PC-9 (cell line): Measurements from ENCODE around the gene AKAP6. TPM values are rescaled to one million over a fixed set of nuclear protein-coding genes. Genes with fewer than 3 reads are reported as not detected.

Source experiments
- BruUV-seq: library from RNA; stranded (reverse); fragments of 400-500 nt; replicated peaks from 2 replicates; lab custom pipeline; 2021; lab: Mats Ljungman, UMichigan
- CTCF ChIA-PET: fragments of 300-600 bp; sonication (Branson Sonifier 250); formaldehyde crosslinking; loops from one replicate; lab custom pipeline; 2022; ENCODE audit warnings: antibody characterized with exemption; lab: Charles Lee
- POLR2A ChIA-PET: fragments of 300-600 bp; sonication (Branson Sonifier 250); formaldehyde crosslinking; loops from one replicate; lab custom pipeline; 2022; ENCODE audit warnings: antibody characterized with exemption; ENCODE audit not compliant: unreplicated experiment; lab: Charles Lee
- DNase-seq, 2 experiments: peaks; one replicate each; pipeline versions ENCODE4 v3.0.0 to v3.0.0-alpha.2; 2015 to 2022; ENCODE audit warnings: mixed read lengths in 1 of 2
- H2AFZ ChIP-seq: fragments of 200-600 bp; sonication (generic); 2 replicates; pipeline ENCODE4 v1.8.1; 2017; ENCODE audit warnings: antibody characterized with exemption
- H3F3A ChIP-seq: fragments of 200-600 bp; sonication (generic); 2 replicates; pipeline ENCODE4 v1.8.1; 2017; ENCODE audit warnings: antibody characterized with exemption, mild to moderate bottlenecking, low read depth; ENCODE audit not compliant: insufficient read depth
- H3K27ac ChIP-seq: fragments of 200-600 bp; sonication (generic); 2 replicates; pipeline ENCODE4 v1.6.1; 2016; ENCODE audit warnings: mixed run types
- H3K27me3 ChIP-seq: fragments of 200-600 bp; sonication (generic); 2 replicates; pipeline ENCODE4 v1.6.1; 2016; ENCODE audit warnings: low read depth, mixed run types; ENCODE audit not compliant: insufficient read depth
- H3K36me3 ChIP-seq: fragments of 200-600 bp; sonication (generic); 2 replicates; pipeline ENCODE4 v1.6.1; 2016; ENCODE audit warnings: low read depth, mixed run types
- H3K4me1 ChIP-seq: fragments of 200-600 bp; sonication (generic); replicated peaks from 2 replicates; pipeline ENCODE4 v1.6.1; 2016; ENCODE audit warnings: mixed run types; ENCODE audit not compliant: insufficient read depth
- H3K4me2 ChIP-seq: fragments of 200-600 bp; sonication (generic); 2 replicates; pipeline ENCODE4 v1.6.1; 2017; ENCODE audit warnings: mixed run types
- H3K4me3 ChIP-seq: fragments of 200-600 bp; sonication (generic); 2 replicates; pipeline ENCODE4 v1.6.1; 2016; ENCODE audit warnings: mixed run types
- H3K79me2 ChIP-seq: fragments of 200-600 bp; sonication (generic); 2 replicates; pipeline ENCODE4 v1.6.1; 2017; ENCODE audit warnings: low read depth, mixed run types
- H3K9me2 ChIP-seq: fragments of 200-600 bp; sonication (generic); 2 replicates; pipeline ENCODE4 v1.8.1; 2017; ENCODE audit warnings: mild to moderate bottlenecking; ENCODE audit not compliant: insufficient read depth
- H3K9me3 ChIP-seq: fragments of 200-600 bp; sonication (generic); 2 replicates; pipeline ENCODE4 v1.8.1; 2016; ENCODE audit warnings: low read depth; ENCODE audit not compliant: insufficient read depth
- H4K20me1 ChIP-seq: fragments of 200-600 bp; sonication (generic); 2 replicates; pipeline ENCODE4 v1.8.1; 2017; ENCODE audit not compliant: insufficient read depth
- CTCF ChIP-seq: fragments of 200-600 bp; sonication (generic); conservative IDR thresholded peaks from 2 replicates; pipeline ENCODE4 v1.6.1; 2017; ENCODE audit warnings: mixed run types, antibody characterized with exemption, mild to moderate bottlenecking, moderate library complexity
- EZH2 ChIP-seq: fragments of 200-600 bp; sonication (generic); IDR thresholded peaks from 2 replicates; pipeline ENCODE4 v1.8.0; 2017; ENCODE audit warnings: antibody characterized with exemption, low read depth
- intact Hi-C: fragments of 100-400 bp; cut with micrococcal nuclease; formaldehyde crosslinking; loops from one replicate; pipeline ENCODE4 v1.10.0; 2022; ENCODE audit not compliant: unreplicated experiment
- total RNA-seq: library from RNA; stranded (reverse); gene quantifications from 2 replicates; pipeline ENCODE4 v1.2.3, GENCODE V29; 2021

AKAP6 gene
- total RNA-seq, 1 experiment from 2014 or later: 2.8 TPM

- Histone ChIP-seq H3K4me2 (no peak overlapping the region), H3K27ac (no peak overlapping the region), H3F3A (no peaks in the 10 kb centered on the region), H3K9me2 (no peaks in the 10 kb centered on the region), H3K9me3 (no peaks in the 10 kb centered on the region), H3K4me3 (no peak overlapping the region), H2AFZ (no peak overlapping the region), H3K27me3 (no peaks in the 10 kb centered on the region), H4K20me1 (no peaks in the 10 kb centered on the region), H3K79me2 (no peaks in the 10 kb centered on the region), H3K36me3 (no peaks in the 10 kb centered on the region), H3K4me1 (no peaks in the 10 kb centered on the region)
- no peak for DNase-seq
- TF ChIP-seq EZH2 (no peak), CTCF (no peak)
- ChIA-PET CTCF (no interaction called here), POLR2A (no interaction called here)
- no TSS peak for BruUV-seq
- intact Hi-C loops: no loop called here
Observed at GRCh38 chr14:32719601-32720000, 390.5 kb downstream of the AKAP6 start.

GRCh38 chr14:32720927-32721326 is 391.8 kb downstream of the AKAP6 start:
- ChIA-PET POLR2A (no interaction called here), CTCF (no interaction called here)
- no peaks in the 10 kb centered on the region for H3K36me3 ChIP-seq
- TF ChIP-seq CTCF (no peak), EZH2 (no peak)
- H3K4me2 ChIP-seq: no peak overlapping the region
- H4K20me1 ChIP-seq: no peaks in the 10 kb centered on the region
- intact Hi-C loops: no loop called here
- no peaks in the 10 kb centered on the region for H3K79me2 ChIP-seq
- BruUV-seq: no TSS peak
- H3F3A ChIP-seq: no peaks in the 10 kb centered on the region
- no peak for DNase-seq
- no peaks in the 10 kb centered on the region for H3K4me1 ChIP-seq
- no peaks in the 10 kb centered on the region for H3K9me3 ChIP-seq
- H3K27me3 ChIP-seq: no peaks in the 10 kb centered on the region
- H3K27ac ChIP-seq: no peak overlapping the region
- no peak overlapping the region for H2AFZ ChIP-seq
- no peaks in the 10 kb centered on the region for H3K9me2 ChIP-seq
- H3K4me3 ChIP-seq: no peak overlapping the region

GRCh38 chr14:32722631-32723183 is 393.6 kb downstream of the AKAP6 start:
- H4K20me1 ChIP-seq: no peaks in the 10 kb centered on the region
- no peaks in the 10 kb centered on the region for H3K4me1 ChIP-seq
- ChIA-PET POLR2A (no interaction called here), CTCF (no interaction called here)
- H3K27ac ChIP-seq: no peak overlapping the region
- no peak overlapping the region for H3K4me2 ChIP-seq
- TF ChIP-seq CTCF (no peak), EZH2 (no peak)
- intact Hi-C loops: no loop called here
- H3K79me2 ChIP-seq: no peaks in the 10 kb centered on the region
- no TSS peak for BruUV-seq
- no peaks in the 10 kb centered on the region for H3K9me3 ChIP-seq
- no peaks in the 10 kb centered on the region for H3F3A ChIP-seq
- H3K36me3 ChIP-seq: no peaks in the 10 kb centered on the region
- DNase-seq: no peak
- H3K9me2 ChIP-seq: no peaks in the 10 kb centered on the region
- H3K27me3 ChIP-seq: no peaks in the 10 kb centered on the region
- no peak overlapping the region for H3K4me3 ChIP-seq
- no peak overlapping the region for H2AFZ ChIP-seq
